Neuronal stem cell (in vitro differentiated cells): ENCODE measurements around the gene FAM163B.

Experiments
- DNase-seq: peaks from one replicate; pipeline ENCODE4 v3.0.0-alpha.2; 2013; ENCODE audit warnings: low spot score
- H2AFZ ChIP-seq: one replicate; pipeline ENCODE4 v1.6.1; 2013; ENCODE audit warnings: mild to moderate bottlenecking, low read length, inconsistent platforms
- H2AK5ac ChIP-seq: 2 replicates; pipeline ENCODE4 v1.6.1; 2013; ENCODE audit warnings: low read depth, mild to moderate bottlenecking, inconsistent platforms, low read length, moderate library complexity, mixed read lengths
- H2BK120ac ChIP-seq: 2 replicates; pipeline ENCODE4 v1.6.1; 2013; ENCODE audit warnings: low read depth, mild to moderate bottlenecking, inconsistent platforms, low read length, moderate library complexity, mixed read lengths
- H2BK12ac ChIP-seq: one replicate; pipeline ENCODE4 v1.6.1; 2013; ENCODE audit warnings: low read length, inconsistent platforms
- H2BK15ac ChIP-seq: 2 replicates; pipeline ENCODE4 v1.6.1; 2013; ENCODE audit warnings: mild to moderate bottlenecking, low read length, inconsistent platforms, mixed read lengths
- H2BK5ac ChIP-seq: one replicate; pipeline ENCODE4 v1.6.1; 2013; ENCODE audit warnings: inconsistent platforms, mild to moderate bottlenecking, low read length, moderate library complexity
- H3K14ac ChIP-seq: one replicate; pipeline ENCODE4 v1.6.1; 2013; ENCODE audit warnings: low read length, inconsistent platforms
- H3K18ac ChIP-seq: 2 replicates; pipeline ENCODE4 v1.6.1; 2013; ENCODE audit warnings: low read length, inconsistent platforms
- H3K23ac ChIP-seq: 2 replicates; pipeline ENCODE4 v1.6.1; 2013; ENCODE audit warnings: low read depth, mild to moderate bottlenecking, mixed read lengths, low read length, inconsistent platforms; ENCODE audit not compliant: poor library complexity
- H3K27ac ChIP-seq: replicated peaks from 3 replicates; pipeline ENCODE4 v1.5.1; 2013; ENCODE audit warnings: low read length, inconsistent platforms
- H3K27me3 ChIP-seq, 3 experiments: 2 replicates each; pipeline ENCODE4 v1.6.1; 2013; ENCODE audit warnings: low read length in 3 of 3, mild to moderate bottlenecking in 2 of 3, inconsistent platforms in 1 of 3, low read depth in 1 of 3, mixed read lengths in 1 of 3, moderate library complexity in 1 of 3; ENCODE audit not compliant: control insufficient read depth in 3 of 3, insufficient read depth in 3 of 3
- H3K36me3 ChIP-seq, 2 donors: replicated peaks in 1 of 2; 2 replicates each; pipeline ENCODE4 v1.6.1; 2013; ENCODE audit warnings: low read length in 2 of 2; ENCODE audit not compliant: control insufficient read depth in 2 of 2, insufficient read depth in 2 of 2
- H3K4ac ChIP-seq: 2 replicates; pipeline ENCODE4 v1.6.1; 2013; ENCODE audit warnings: inconsistent platforms, mild to moderate bottlenecking, low read length, moderate library complexity
- H3K4me1 ChIP-seq, 2 donors: 1 replicate in 1 of 2; 2 replicates in 1 of 2; pipeline ENCODE4 v1.6.1; 2013; ENCODE audit warnings: low read length in 2 of 2, low read depth in 1 of 2; ENCODE audit not compliant: control insufficient read depth in 2 of 2, insufficient read depth in 1 of 2
- H3K4me2 ChIP-seq: one replicate; pipeline ENCODE4 v1.6.1; 2013; ENCODE audit warnings: mild to moderate bottlenecking, low read length, inconsistent platforms; ENCODE audit not compliant: insufficient read depth, poor library complexity, severe bottlenecking
- H3K4me3 ChIP-seq, 2 donors: 2 replicates each; pipeline ENCODE4 v1.5.1; 2013; ENCODE audit warnings: low read length in 2 of 2, mild to moderate bottlenecking in 2 of 2, inconsistent platforms in 1 of 2, moderate library complexity in 1 of 2
- H3K79me1 ChIP-seq: one replicate; pipeline ENCODE4 v1.6.1; 2013; ENCODE audit warnings: low read depth, mild to moderate bottlenecking, inconsistent platforms, low read length, moderate library complexity
- H3K9ac ChIP-seq: one replicate; pipeline ENCODE4 v1.6.1; 2013; ENCODE audit warnings: mild to moderate bottlenecking, low read depth, low read length, inconsistent platforms; ENCODE audit not compliant: poor library complexity
- H3K9me3 ChIP-seq, 2 donors: replicated peaks in 1 of 2; 2 replicates each; pipeline versions ENCODE3 to v1.6.1; 2013; ENCODE audit warnings: low read length in 2 of 2, mild to moderate bottlenecking in 2 of 2, inconsistent platforms in 1 of 2, low read depth in 1 of 2, mixed read lengths in 1 of 2, moderate library complexity in 1 of 2; ENCODE audit not compliant: control insufficient read depth in 2 of 2, insufficient read depth in 1 of 2
- H4K8ac ChIP-seq: one replicate; pipeline ENCODE4 v1.6.1; 2013; ENCODE audit warnings: low read depth, mild to moderate bottlenecking, inconsistent platforms, low read length, moderate library complexity
- H4K91ac ChIP-seq: one replicate; pipeline ENCODE4 v1.6.1; 2013; ENCODE audit warnings: low read length, low read depth, mild to moderate bottlenecking, inconsistent platforms; ENCODE audit not compliant: poor library complexity
- WGBS, 2 donors: extraction: QIAGEN DNeasy Blood & Tissue Kit; methylation state at CpG; one replicate each; pipeline ENCODE4 v1.1.7; 2013; ENCODE audit warnings: missing lambda C conversion rate in 2 of 2, mixed read lengths in 1 of 2; ENCODE audit not compliant: insufficient read length in 2 of 2, insufficient replicate concordance in 1 of 2; ENCODE audit errors: extremely low coverage in 2 of 2; 5-methylcytosine and 5-hydroxymethylcytosine counted together

FAM163B gene

GRCh38 chr9:133635533-133636531 lies 26.6 kb upstream of the FAM163B start, which contains the start of gene DBH:
Gene DBH, plus strand, starts transcription at chr9:133636363. Its CDS starts 9 bp downstream, at chr9:133636372.
- Histone ChIP-seq H3K27ac (no peak within 1 kb of the TSS), H3K9me3 (no peaks in the 10 kb centered on the region), H2AFZ (no peak within 1 kb of the TSS), H3K36me3 (no peaks in the 10 kb centered on the region), H2AK5ac (peak within 1 kb of the TSS; percentile 76), H3K9ac (no peak within 1 kb of the TSS), H2BK120ac (no peak within 1 kb of the TSS), H3K4me1 (peaks cover 33 to 37% of the 10 kb centered on the region in 2 donors), H2BK5ac (no peak within 1 kb of the TSS), H4K91ac (peak within 1 kb of the TSS; percentile 79), H4K8ac (no peak within 1 kb of the TSS), H3K4me2 (no peak within 1 kb of the TSS), H3K23ac (peak within 1 kb of the TSS; percentile 68), H3K18ac (peak within 1 kb of the TSS; percentile 80), H3K27me3 (peaks cover 0 to 17% (median 0%) of the 10 kb centered on the region in 3 experiments), H2BK12ac (no peak within 1 kb of the TSS), H3K4ac (no peak within 1 kb of the TSS), H3K14ac (peak within 1 kb of the TSS; percentile 92), H3K4me3 (no peak within 1 kb of the TSS), H2BK15ac (peak within 1 kb of the TSS; percentile 91), H3K79me1 (no peaks in the 10 kb centered on the region)
- no peak for DNase-seq
- no CpG with 5 or more reads among the region's 24 CpGs for WGBS, 2 donors

GRCh38 chr9:133635098-133635497 lies 25.9 kb upstream of the FAM163B start:
- Histone ChIP-seq H4K8ac (no peak overlapping the region), H3K4me1 (peaks cover 33 to 37% of the 10 kb centered on the region in 2 donors), H3K14ac (no peak overlapping the region), H3K4me3 (no peak overlapping the region), H2BK120ac (no peak overlapping the region), H4K91ac (no peak overlapping the region), H3K18ac (peak overlapping the region; percentile 9), H2BK15ac (peak overlapping the region; percentile 39), H3K9ac (no peak overlapping the region), H3K9me3 (no peaks in the 10 kb centered on the region), H3K23ac (no peak overlapping the region), H2AFZ (no peak overlapping the region), H3K27ac (no peak overlapping the region), H2AK5ac (peak overlapping the region; percentile 10), H2BK12ac (no peak overlapping the region), H3K4me2 (no peak overlapping the region), H2BK5ac (no peak overlapping the region), H3K79me1 (no peaks in the 10 kb centered on the region), H3K4ac (no peak overlapping the region), H3K36me3 (no peaks in the 10 kb centered on the region), H3K27me3 (peaks cover 0 to 13% (median 0%) of the 10 kb centered on the region in 3 experiments)
- DNase-seq, result no peak
- no CpG with 5 or more reads among the region's 6 CpGs for WGBS, 2 donors

GRCh38 chr9:133634081-133634691 lies 25.0 kb upstream of the FAM163B start:
- peak overlapping the region; percentile 48 for H3K18ac ChIP-seq
- no peak overlapping the region for H3K4me2 ChIP-seq
- no peak overlapping the region for H2BK15ac ChIP-seq
- peak overlapping the region in 1 of 2 donors; percentile 8 for H3K4me3 ChIP-seq
- H3K9me3 ChIP-seq, result no peaks in the 10 kb centered on the region
- no peak overlapping the region for H2BK12ac ChIP-seq
- H3K79me1 ChIP-seq, result no peaks in the 10 kb centered on the region
- H3K4ac ChIP-seq, result no peak overlapping the region
- H3K36me3 ChIP-seq, result no peaks in the 10 kb centered on the region
- H3K9ac ChIP-seq, result no peak overlapping the region
- peak overlapping the region; percentile 24 for H2AK5ac ChIP-seq
- no peak overlapping the region for H2BK5ac ChIP-seq
- peak overlapping the region; percentile 53 for H2AFZ ChIP-seq
- no peak overlapping the region for H3K14ac ChIP-seq
- no peak overlapping the region for H4K91ac ChIP-seq
- no peak overlapping the region for H3K27ac ChIP-seq
- H4K8ac ChIP-seq, result no peak overlapping the region
- H3K23ac ChIP-seq, result peak overlapping the region; percentile 9
- WGBS, 2 donors, result no CpG with 5 or more reads among the region's 24 CpGs
- peaks cover 0 to 8% (median 0%) of the 10 kb centered on the region in 3 experiments for H3K27me3 ChIP-seq
- DNase-seq, result peak; percentile 42
- no peak overlapping the region for H2BK120ac ChIP-seq
- H3K4me1 ChIP-seq, result peaks cover 29 to 37% of the 10 kb centered on the region in 2 donors

GRCh38 chr9:133633681-133634080 lies 24.5 kb upstream of the FAM163B start:
- Histone ChIP-seq H3K9me3 (no peaks in the 10 kb centered on the region), H3K4me1 (peaks cover 28 to 37% of the 10 kb centered on the region in 2 donors), H3K36me3 (no peaks in the 10 kb centered on the region), H3K14ac (peak overlapping the region; percentile 77), H2BK12ac (no peak overlapping the region), H3K4me3 (peak overlapping the region in 1 of 2 donors; percentile 8), H3K9ac (no peak overlapping the region), H2AK5ac (no peak overlapping the region), H3K18ac (peak overlapping the region; percentile 85), H3K4ac (no peak overlapping the region), H2BK15ac (no peak overlapping the region), H3K23ac (no peak overlapping the region), H4K91ac (no peak overlapping the region), H3K4me2 (no peak overlapping the region), H3K27me3 (peaks cover 0 to 12% (median 0%) of the 10 kb centered on the region in 3 experiments), H4K8ac (no peak overlapping the region), H2BK120ac (no peak overlapping the region), H3K79me1 (no peaks in the 10 kb centered on the region), H2AFZ (peak overlapping the region; percentile 53), H2BK5ac (no peak overlapping the region), H3K27ac (no peak overlapping the region)
- no CpG with 5 or more reads among the region's 8 CpGs for WGBS, 2 donors
- no peak for DNase-seq
